Adipocyte (in vitro differentiated cells): ENCODE results near the gene ARMC6.
"Not testable (repeated sequence)": the region's sequence is repeated elsewhere in the genome, so short reads cannot be mapped to it uniquely, and the experiment has no call there.

Experiments
- DNase-seq: peaks from one replicate; pipeline ENCODE4 v3.0.0-alpha.2; 2015; ENCODE audit warnings: low read depth
- H3K27me3 ChIP-seq: replicated peaks from 2 replicates; pipeline ENCODE4 v1.7.0; 2013; ENCODE audit warnings: mild to moderate bottlenecking, low read length, moderate library complexity; ENCODE audit not compliant: control insufficient read depth, insufficient read depth
- H3K36me3 ChIP-seq: 2 replicates; pipeline ENCODE4 v1.7.0; 2013; ENCODE audit warnings: low read length, mild to moderate bottlenecking, moderate library complexity; ENCODE audit not compliant: control insufficient read depth, insufficient read depth, severe bottlenecking
- H3K4me1 ChIP-seq: 2 replicates; pipeline ENCODE4 v1.7.0; 2013; ENCODE audit warnings: mild to moderate bottlenecking, low read length, moderate library complexity; ENCODE audit not compliant: control insufficient read depth, insufficient read depth
- H3K4me3 ChIP-seq: 2 replicates; pipeline ENCODE4 v1.7.0; 2013; ENCODE audit warnings: mild to moderate bottlenecking, low read length, moderate library complexity
- H3K9ac ChIP-seq: 2 replicates; pipeline ENCODE4 v1.7.0; 2013; ENCODE audit warnings: mild to moderate bottlenecking, low read length, moderate library complexity
- H3K9me3 ChIP-seq: 2 replicates; pipeline ENCODE4 v1.7.0; 2013; ENCODE audit warnings: mild to moderate bottlenecking, low read length, moderate library complexity; ENCODE audit not compliant: control insufficient read depth

The ARMC6 gene

GRCh38 chr19:19081642-19082151, 48.3 kb downstream of the ARMC6 start:
- no peaks in the 10 kb centered on the region for H3K27me3 ChIP-seq
- no peak overlapping the region for H3K9ac ChIP-seq
- no peaks in the 10 kb centered on the region for H3K9me3 ChIP-seq
- no peak overlapping the region for H3K4me3 ChIP-seq
- no peaks in the 10 kb centered on the region for H3K36me3 ChIP-seq
- DNase-seq: no peak
- H3K4me1 ChIP-seq: no peaks in the 10 kb centered on the region

GRCh38 chr19:19083413-19084178, 50.2 kb downstream of the ARMC6 start:
- no peaks in the 10 kb centered on the region for H3K27me3 ChIP-seq
- H3K36me3 ChIP-seq: no peaks in the 10 kb centered on the region
- H3K9me3 ChIP-seq: no peaks in the 10 kb centered on the region
- no peak overlapping the region for H3K9ac ChIP-seq
- H3K4me3 ChIP-seq: no peak overlapping the region
- H3K4me1 ChIP-seq: no peaks in the 10 kb centered on the region
- DNase-seq: no peak

GRCh38 chr19:19087676-19088075, 54.3 kb downstream of the ARMC6 start:
- Histone ChIP-seq H3K4me1 (no peaks in the 10 kb centered on the region), H3K36me3 (no peaks in the 10 kb centered on the region), H3K9ac (no peak overlapping the region), H3K9me3 (no peaks in the 10 kb centered on the region), H3K4me3 (no peak overlapping the region), H3K27me3 (no peaks in the 10 kb centered on the region)
- DNase-seq: no peak

- no peaks in the 10 kb centered on the region for H3K36me3 ChIP-seq
- no peak for DNase-seq
- H3K27me3 ChIP-seq: no peaks in the 10 kb centered on the region
- H3K4me1 ChIP-seq: peaks cover 9% of the 10 kb centered on the region
- H3K9ac ChIP-seq: no peak overlapping the region
- H3K4me3 ChIP-seq: no peak overlapping the region
- no peaks in the 10 kb centered on the region for H3K9me3 ChIP-seq
These were observed 61.1 kb downstream of the ARMC6 start for GRCh38 chr19:19094513-19094912.

- no peak for DNase-seq
- Histone ChIP-seq H3K4me3 (no peak overlapping the region), H3K9ac (no peak overlapping the region), H3K4me1 (peaks cover 9% of the 10 kb centered on the region), H3K36me3 (no peaks in the 10 kb centered on the region), H3K9me3 (no peaks in the 10 kb centered on the region), H3K27me3 (no peaks in the 10 kb centered on the region)
These were observed 62.3 kb downstream of the ARMC6 start for GRCh38 chr19:19095691-19096090.

GRCh38 chr19:19096641-19097627, 63.5 kb downstream of the ARMC6 start:
- Histone ChIP-seq H3K9ac (no peak overlapping the region), H3K27me3 (no peaks in the 10 kb centered on the region)
- DNase-seq: no peak

GRCh38 chr19:19098084-19098702, 64.8 kb downstream of the ARMC6 start:
- peaks cover 9% of the 10 kb centered on the region for H3K4me1 ChIP-seq
- no peaks in the 10 kb centered on the region for H3K27me3 ChIP-seq
- peaks cover 4% of the 10 kb centered on the region for H3K36me3 ChIP-seq
- no peak overlapping the region for H3K9ac ChIP-seq
- DNase-seq: no peak
- H3K9me3 ChIP-seq: no peaks in the 10 kb centered on the region
- no peak overlapping the region for H3K4me3 ChIP-seq

More at GRCh38 chr19:19096641-19097627, 63.5 kb downstream of the ARMC6 start:
- H3K36me3 ChIP-seq: peaks cover 4% of the 10 kb centered on the region
- no peak overlapping the region for H3K4me3 ChIP-seq
- no peaks in the 10 kb centered on the region for H3K9me3 ChIP-seq
- peaks cover 9% of the 10 kb centered on the region for H3K4me1 ChIP-seq

- H3K36me3 ChIP-seq: peaks cover 4% of the 10 kb centered on the region
- no peaks in the 10 kb centered on the region for H3K9me3 ChIP-seq
- peak; percentile 14 for DNase-seq
- peaks cover 9% of the 10 kb centered on the region for H3K4me1 ChIP-seq
- no peaks in the 10 kb centered on the region for H3K27me3 ChIP-seq
- H3K9ac ChIP-seq: no peak overlapping the region
- no peak overlapping the region for H3K4me3 ChIP-seq
These were observed 65.6 kb downstream of the ARMC6 start for GRCh38 chr19:19098703-19099632.

GRCh38 chr19:19101540-19101939, 68.1 kb downstream of the ARMC6 start:
- Histone ChIP-seq H3K4me1 (peaks cover 19% of the 10 kb centered on the region), H3K36me3 (peaks cover 4% of the 10 kb centered on the region), H3K27me3 (no peaks in the 10 kb centered on the region), H3K9ac (no peak overlapping the region), H3K9me3 (no peaks in the 10 kb centered on the region), H3K4me3 (no peak overlapping the region)
- no peak for DNase-seq

GRCh38 chr19:19102566-19102965, 69.2 kb downstream of the ARMC6 start:
- H3K9me3 ChIP-seq, H3K36me3 ChIP-seq, H3K27me3 ChIP-seq, H3K4me3 ChIP-seq, H3K9ac ChIP-seq, DNase-seq: not testable (repeated sequence)
- H3K4me1 ChIP-seq: peaks cover 19% of the 10 kb centered on the region
